Vagina (tissue), 2 donors: ENCODE results near the gene AKR1E2.

Experiments
- POLR2A ChIP-seq, 2 donors: fragments of 450-650 bp; IDR thresholded peaks; one replicate each; pipeline ENCODE4 v1.6.1; 2017; ENCODE audit warnings: antibody characterized with exemption in 2 of 2, mild to moderate bottlenecking in 2 of 2, moderate library complexity in 2 of 2
- TF ChIP-seq, protein P1 (sequence below), 3 experiments: fragments of 450-650 bp in 2 of 3; fragments of 200-600 bp in 1 of 3; sonication (generic) in 1 of 3; IDR thresholded peaks; one replicate each; pipeline ENCODE4 v1.5.1; 2017 to 2019; ENCODE audit warnings: antibody characterized with exemption in 3 of 3, mild to moderate bottlenecking in 2 of 3, moderate library complexity in 2 of 3

DNA sequence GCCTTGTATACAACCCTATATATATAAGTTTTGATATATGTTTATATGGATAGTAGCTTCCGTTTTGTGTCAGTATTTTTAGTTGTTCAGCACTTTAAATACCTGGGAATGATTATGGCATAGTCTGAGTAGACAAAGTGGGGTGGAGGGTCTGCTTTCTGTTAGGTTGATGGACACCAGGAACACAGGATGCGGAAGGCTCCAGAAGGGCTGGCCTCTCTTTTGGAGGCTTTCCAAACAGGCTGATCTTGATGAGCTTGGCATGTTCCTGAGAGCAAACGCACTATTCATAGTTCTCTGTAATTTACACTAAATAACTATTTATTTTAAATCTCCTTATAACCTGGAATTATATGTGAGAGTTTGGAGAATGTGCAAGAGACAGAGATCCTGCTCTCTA is 12.7 kb downstream of the AKR1E2 start:
- TF ChIP-seq, protein P1, sequence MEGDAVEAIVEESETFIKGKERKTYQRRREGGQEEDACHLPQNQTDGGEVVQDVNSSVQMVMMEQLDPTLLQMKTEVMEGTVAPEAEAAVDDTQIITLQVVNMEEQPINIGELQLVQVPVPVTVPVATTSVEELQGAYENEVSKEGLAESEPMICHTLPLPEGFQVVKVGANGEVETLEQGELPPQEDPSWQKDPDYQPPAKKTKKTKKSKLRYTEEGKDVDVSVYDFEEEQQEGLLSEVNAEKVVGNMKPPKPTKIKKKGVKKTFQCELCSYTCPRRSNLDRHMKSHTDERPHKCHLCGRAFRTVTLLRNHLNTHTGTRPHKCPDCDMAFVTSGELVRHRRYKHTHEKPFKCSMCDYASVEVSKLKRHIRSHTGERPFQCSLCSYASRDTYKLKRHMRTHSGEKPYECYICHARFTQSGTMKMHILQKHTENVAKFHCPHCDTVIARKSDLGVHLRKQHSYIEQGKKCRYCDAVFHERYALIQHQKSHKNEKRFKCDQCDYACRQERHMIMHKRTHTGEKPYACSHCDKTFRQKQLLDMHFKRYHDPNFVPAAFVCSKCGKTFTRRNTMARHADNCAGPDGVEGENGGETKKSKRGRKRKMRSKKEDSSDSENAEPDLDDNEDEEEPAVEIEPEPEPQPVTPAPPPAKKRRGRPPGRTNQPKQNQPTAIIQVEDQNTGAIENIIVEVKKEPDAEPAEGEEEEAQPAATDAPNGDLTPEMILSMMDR (IDR thresholded peaks at IDR 0.05), result no peak
- no peak for TF ChIP-seq POLR2A (IDR thresholded peaks at IDR 0.05)
